ENCODE results near the gene GPX2. TPM values are rescaled to one million over a fixed set of nuclear protein-coding genes. Genes with fewer than 3 reads are reported as not detected.

GPX2 gene
- not detected in 2 replicates for total RNA-seq (2014; rRNA removed; shearing (Covaris generic); ENCODE audit: low replicate concordance)

DNA sequence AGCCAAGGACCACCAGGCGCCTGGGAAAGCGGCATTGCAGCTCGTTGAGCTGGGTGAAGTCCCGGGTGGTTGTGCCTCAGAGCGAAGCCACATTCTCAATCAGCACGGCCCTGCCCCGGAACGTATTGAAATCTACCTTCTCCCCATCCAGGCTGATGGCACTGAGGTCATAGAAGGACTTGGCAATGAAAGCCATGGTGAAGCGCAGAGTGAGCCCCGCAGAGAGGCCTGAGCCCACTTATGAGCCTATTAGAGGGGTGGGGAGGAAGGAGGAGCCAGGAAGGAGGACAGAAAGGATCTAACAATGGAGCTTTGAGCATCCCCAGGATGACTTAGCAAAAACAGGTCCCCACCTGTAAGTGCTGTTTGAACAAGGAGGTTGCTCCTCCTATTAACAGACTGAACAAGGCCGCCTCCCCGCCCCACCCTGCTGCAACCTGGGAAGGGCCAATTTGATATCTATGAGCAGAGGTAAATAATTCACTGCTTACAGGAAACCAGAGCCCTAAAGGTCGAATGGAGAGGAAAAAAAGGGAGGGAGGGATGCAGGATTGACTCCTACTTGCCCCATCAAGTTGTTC, at the start of gene GPX2:
GPX2 (minus strand) TSS at position 215 of the 581 bp plus-strand sequence; CDS start at position 196, 19 bp downstream.
- Histone ChIP-seq H3K4me3 (no peak within 1 kb of the TSS), H3K36me3 (no peaks in the 10 kb centered on the region), H3K9me3 (no peaks in the 10 kb centered on the region), H3K27me3 (no peaks in the 10 kb centered on the region)
- no peak for DNase-seq

DNA sequence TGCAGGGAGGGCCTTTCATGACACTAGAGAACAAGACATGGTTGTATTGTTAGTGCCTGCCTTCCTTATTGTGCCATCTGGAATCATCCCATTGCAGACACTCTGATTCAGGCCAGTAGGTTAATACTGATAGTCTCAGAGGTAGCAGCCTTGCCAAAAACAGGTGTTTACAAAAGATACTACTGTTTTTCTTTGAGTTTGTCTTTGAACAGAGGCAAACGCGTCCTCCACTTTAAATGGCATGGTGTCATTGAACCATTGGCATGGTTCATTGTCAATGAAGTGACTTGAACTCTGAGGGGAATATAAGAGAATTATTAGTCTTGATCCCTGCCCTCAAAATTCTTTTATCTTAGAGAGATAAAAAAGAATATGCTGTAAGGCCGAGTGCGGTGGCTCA, 48.4 kb upstream of the GPX2 start:
- H3K36me3 ChIP-seq, result no peaks in the 10 kb centered on the region
- H3K27me3 ChIP-seq, result no peaks in the 10 kb centered on the region
- H3K9me3 ChIP-seq, result no peaks in the 10 kb centered on the region
- DNase-seq, result no peak
- H3K4me3 ChIP-seq, result no peak overlapping the region

GRCh38 chr14:64990296-64990695, 47.8 kb upstream of the GPX2 start:
- no peak for DNase-seq
- no peak overlapping the region for H3K4me3 ChIP-seq
- H3K36me3 ChIP-seq, result no peaks in the 10 kb centered on the region
- H3K9me3 ChIP-seq, result no peaks in the 10 kb centered on the region
- H3K27me3 ChIP-seq, result no peaks in the 10 kb centered on the region

DNA sequence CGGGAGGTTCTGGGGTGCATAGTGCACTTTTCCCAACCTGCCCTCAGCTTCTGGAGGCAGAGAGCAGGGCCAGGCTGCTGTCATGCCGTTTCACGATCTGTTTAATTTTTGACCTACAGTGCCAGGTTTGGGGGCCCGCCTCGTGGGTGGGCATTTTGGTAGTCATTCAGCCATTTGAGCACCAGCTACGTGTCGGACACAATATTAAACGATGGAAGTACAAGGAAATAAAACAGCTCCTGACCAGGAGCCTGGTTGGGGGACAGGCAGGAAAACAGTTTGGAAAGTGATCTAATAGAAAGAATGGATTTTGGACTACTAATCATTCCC, 44.9 kb upstream of the GPX2 start:
- Histone ChIP-seq H3K9me3 (no peaks in the 10 kb centered on the region), H3K36me3 (no peaks in the 10 kb centered on the region), H3K27me3 (no peaks in the 10 kb centered on the region), H3K4me3 (peak overlapping the region; percentile 88)
- DNase-seq, result no peak

DNA sequence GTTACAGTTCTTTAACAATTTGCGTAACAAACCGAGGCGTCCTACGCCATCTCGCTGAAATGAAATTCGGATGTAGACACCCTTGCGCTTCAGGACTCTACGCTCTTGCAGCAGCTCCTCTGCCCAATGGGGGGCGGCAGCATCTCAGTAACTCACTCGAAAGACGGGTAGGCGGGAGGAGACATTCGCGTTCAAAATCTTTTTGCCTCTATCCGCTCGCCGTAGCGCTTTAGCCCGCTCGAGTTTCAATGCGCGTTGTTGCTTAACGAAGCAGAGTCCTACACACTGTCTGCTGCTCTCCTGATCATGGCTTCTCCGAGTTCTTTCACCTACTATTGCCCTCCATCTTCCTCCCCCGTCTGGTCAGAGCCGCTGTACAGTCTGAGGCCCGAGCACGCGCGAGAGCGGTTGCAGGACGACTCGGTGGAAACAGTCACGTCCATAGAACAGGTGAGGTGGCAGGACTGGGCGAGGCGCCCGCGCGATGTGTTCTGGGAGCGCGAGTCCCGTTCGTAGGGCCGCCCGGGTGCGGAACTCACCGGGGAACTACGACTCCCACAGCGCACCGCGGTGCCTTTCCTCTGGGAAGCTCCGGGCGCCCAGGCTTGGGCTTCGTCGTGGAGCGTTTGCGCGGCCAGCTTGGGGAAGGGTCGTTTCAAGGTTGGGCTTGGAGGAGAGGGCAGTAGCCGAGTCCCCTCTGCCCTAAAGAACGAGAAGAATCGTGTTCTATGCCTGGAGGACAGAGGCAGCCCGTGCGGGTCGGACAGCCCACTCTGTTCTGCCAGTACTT, 44.3 kb upstream of the GPX2 start, which contains the start of gene FNTB:
FNTB (plus strand) TSS at position 248 of the 790 bp plus-strand sequence; CDS start at position 307, 59 bp downstream.
- peak; percentile 94 for DNase-seq
- Histone ChIP-seq H3K4me3 (peak within 1 kb of the TSS; percentile 88), H3K9me3 (no peaks in the 10 kb centered on the region), H3K36me3 (no peaks in the 10 kb centered on the region), H3K27me3 (no peaks in the 10 kb centered on the region)

DNA sequence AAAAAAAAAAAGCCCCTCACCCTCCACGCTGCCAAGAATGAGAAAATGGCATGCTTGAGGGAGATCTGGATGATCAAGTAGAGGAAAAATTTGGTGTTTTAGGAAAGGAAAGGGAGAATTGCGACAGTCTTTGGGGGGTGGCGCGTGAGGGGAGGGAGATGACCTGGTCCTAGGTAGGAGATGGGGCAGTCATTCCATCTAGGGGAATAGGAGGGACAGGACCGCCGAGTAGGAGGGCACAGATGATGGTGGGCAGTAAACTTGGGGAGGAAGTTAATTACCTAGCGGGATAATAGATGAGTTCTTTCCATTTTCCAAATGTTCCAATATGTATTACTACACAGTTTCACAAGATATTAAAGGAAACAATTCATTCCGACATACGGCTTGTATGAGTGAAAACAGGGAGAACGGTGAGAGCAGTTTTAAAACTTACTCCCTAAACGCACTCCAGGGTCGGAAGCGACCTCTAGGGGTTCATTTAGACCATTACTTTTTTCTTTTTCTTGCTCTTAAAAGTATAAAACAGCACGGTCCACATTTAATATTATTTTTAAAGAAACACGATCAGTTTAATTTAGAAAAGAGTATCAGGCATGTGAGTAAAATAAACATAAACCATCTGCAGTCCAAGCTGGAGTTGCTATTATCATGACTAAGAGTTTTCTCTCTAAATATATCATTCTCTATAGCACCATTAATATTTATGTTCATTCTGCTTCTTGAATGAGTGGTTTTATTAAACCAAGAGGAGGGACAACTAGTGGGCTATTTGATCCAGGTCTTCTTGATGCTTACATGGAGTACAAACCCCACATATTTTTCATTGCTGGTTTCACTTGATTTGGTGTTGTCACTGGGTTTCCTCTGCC, 41.1 kb upstream of the GPX2 start:
- H3K27me3 ChIP-seq, result no peaks in the 10 kb centered on the region
- H3K36me3 ChIP-seq, result no peaks in the 10 kb centered on the region
- H3K9me3 ChIP-seq, result no peaks in the 10 kb centered on the region
- no peak overlapping the region for H3K4me3 ChIP-seq
- no peak for DNase-seq

GRCh38 chr14:64979336-64980074, 37.0 kb upstream of the GPX2 start:
- Histone ChIP-seq H3K27me3 (no peaks in the 10 kb centered on the region), H3K9me3 (no peaks in the 10 kb centered on the region), H3K36me3 (no peaks in the 10 kb centered on the region), H3K4me3 (no peak overlapping the region)
- DNase-seq, result no peak

DNA sequence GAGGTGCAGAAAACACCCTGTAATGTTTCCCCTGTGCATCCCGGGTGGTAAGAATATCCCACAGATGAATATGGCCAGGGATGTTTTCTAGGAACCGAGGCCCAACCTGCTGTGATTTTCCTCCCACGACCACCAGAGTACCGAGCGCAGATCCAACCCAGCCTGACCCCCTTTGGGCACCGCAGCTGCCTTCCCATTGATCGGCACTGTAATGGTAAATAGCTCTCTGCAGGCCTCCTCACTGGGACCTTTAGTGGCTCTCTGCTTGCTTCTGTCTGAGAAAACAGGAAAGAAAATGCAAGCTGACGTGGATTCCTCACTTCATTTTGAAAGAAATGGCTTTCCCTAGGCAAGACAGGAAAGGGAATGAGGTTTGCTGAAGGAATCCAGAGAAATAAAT, 32.0 kb upstream of the GPX2 start:
- no peak for DNase-seq
- no peak overlapping the region for H3K4me3 ChIP-seq
- H3K9me3 ChIP-seq, result no peaks in the 10 kb centered on the region
- no peaks in the 10 kb centered on the region for H3K27me3 ChIP-seq
- no peaks in the 10 kb centered on the region for H3K36me3 ChIP-seq

DNA sequence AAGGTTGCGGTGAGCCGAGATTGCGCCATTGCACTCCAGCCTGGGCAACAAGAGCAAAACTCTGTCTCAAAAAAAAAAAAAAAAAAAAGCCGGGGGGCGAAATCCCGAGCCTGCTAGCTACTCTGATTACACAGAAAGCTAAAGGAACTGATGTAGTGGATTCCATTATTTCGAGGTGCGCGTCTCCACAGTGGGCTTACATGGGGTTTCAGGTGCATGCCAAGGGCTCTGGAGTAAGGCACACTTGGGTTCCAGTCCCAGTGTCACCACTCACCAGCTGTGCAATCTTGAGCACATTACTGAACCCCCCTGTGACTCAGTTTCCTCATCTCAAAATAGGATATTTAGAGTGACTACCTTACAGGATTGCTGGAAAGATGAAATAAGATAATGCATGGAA, 31.3 kb upstream of the GPX2 start:
- Histone ChIP-seq H3K9me3 (no peaks in the 10 kb centered on the region), H3K36me3 (no peaks in the 10 kb centered on the region), H3K27me3 (no peaks in the 10 kb centered on the region), H3K4me3 (no peak overlapping the region)
- DNase-seq, result no peak

- DNase-seq, result no peak
- H3K36me3 ChIP-seq, result no peaks in the 10 kb centered on the region
- H3K4me3 ChIP-seq, result no peak overlapping the region
- no peaks in the 10 kb centered on the region for H3K27me3 ChIP-seq
- no peaks in the 10 kb centered on the region for H3K9me3 ChIP-seq
Observed at GRCh38 chr14:64973026-64973442, 30.5 kb upstream of the GPX2 start.

DNA sequence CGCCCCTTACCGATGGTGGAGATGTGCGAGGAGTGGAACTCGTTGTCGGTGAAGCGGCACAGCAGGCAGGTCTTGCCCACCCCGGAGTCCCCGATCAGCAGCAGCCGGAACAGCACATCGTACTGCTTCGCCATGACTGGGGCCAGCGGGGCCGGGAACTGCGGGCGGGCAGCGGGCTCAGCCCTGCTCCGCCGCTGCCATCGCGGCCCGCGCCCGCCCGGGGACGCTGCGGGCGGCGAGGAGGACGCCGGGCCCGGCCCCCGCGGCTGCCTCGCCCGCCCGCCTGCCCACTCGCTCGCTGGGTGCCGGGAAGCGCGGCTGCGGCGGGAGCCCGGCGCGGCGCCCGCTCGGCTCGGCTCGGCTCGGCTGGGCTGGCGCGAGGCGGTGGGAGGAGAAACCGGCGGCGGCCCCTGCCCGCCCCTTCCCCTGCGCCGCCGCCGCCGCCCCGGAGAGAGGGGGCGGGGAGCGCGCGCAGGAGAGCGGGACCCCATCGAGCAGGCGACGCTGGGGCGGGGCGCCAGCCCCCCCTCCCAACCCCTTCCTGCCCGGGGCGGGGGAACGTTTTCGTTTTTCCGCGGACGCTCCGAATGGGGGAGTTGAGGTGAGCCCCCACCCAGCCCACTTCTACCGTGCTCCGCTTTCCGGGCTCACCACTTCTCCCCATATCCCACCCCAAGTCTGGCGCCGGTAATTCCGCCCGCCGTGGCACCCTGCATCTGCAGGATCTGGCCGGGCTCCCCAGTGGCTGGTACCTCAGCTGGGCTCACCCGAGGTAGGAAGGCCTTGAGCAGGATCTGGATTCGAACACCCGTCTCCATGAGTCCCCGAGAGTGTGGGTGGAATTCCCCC, 29.6 kb upstream of the GPX2 start, which contains the start of gene RAB15:
RAB15 (minus strand) TSS at position 394 of the 849 bp plus-strand sequence; CDS start at position 134, 260 bp downstream.
- peak; percentile 20 for DNase-seq
- H3K36me3 ChIP-seq, result no peaks in the 10 kb centered on the region
- no peaks in the 10 kb centered on the region for H3K27me3 ChIP-seq
- H3K4me3 ChIP-seq, result peak within 1 kb of the TSS; percentile 47
- H3K9me3 ChIP-seq, result no peaks in the 10 kb centered on the region

DNA sequence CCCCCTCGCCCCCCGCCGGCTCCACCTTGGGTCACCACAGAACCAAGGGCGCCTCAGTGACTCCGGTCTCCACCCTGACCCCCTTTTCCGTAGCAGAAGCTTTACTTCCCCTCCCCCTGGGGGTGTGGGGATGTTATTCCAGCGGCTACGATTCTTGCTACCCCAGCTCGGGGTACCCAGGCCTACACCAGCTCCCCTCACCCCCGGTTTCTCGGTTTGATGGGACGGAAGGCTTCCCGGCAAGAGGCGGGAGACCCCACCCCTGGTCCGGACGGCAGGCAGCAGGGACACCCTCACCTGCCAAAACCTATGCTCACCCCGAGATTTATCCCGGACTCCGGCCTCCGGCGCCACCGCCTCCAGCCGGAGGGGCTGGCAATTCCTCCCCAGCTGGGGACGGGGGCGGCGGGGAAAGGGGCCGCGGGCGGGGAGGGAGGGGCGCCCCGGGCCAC, 29.0 kb upstream of the GPX2 start:
- Histone ChIP-seq H3K4me3 (peak overlapping the region; percentile 32), H3K9me3 (no peaks in the 10 kb centered on the region), H3K27me3 (no peaks in the 10 kb centered on the region), H3K36me3 (no peaks in the 10 kb centered on the region)
- no peak for DNase-seq

DNA sequence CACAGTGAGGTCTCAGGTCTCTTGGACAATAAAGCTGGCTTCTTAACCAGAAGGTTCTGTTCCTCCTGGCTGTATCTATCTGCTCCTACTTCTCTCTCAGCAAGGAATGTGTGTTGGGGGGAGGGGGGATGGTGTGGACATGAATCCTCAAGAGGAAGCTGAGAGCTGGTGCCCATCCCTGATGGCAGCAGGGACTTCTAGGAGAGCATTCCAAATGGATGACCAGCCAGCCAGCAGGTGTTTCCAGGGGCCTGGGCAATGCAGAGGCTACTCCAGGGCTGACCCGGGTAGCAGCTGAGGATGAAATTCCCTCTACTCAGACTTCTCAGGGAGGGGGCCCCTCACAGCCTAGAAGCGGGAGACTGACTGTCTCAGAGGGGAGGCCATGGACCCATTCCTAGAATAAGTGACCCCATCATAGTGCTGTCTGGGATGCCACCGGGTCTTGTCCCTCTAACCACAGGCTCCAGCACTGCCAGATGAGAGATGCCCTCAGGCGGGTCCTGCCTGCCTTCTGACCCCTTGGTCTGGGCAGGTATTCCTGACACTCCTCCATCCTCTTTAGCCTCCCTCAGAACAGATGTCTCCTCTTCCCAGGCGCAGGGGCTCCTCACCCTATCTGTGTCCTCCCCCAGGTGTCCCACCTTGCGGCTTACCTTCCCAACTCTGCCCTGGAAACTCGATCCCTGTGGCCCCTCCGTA, 28.4 kb upstream of the GPX2 start:
- Histone ChIP-seq H3K9me3 (no peaks in the 10 kb centered on the region), H3K27me3 (no peaks in the 10 kb centered on the region), H3K36me3 (no peaks in the 10 kb centered on the region), H3K4me3 (no peak overlapping the region)
- no peak for DNase-seq

- no peak for DNase-seq
- no peaks in the 10 kb centered on the region for H3K36me3 ChIP-seq
- H3K4me3 ChIP-seq, result no peak overlapping the region
- H3K27me3 ChIP-seq, result no peaks in the 10 kb centered on the region
- no peaks in the 10 kb centered on the region for H3K9me3 ChIP-seq
Observed at GRCh38 chr14:64970041-64970440, 27.5 kb upstream of the GPX2 start.

- Histone ChIP-seq H3K27me3 (no peaks in the 10 kb centered on the region), H3K9me3 (no peaks in the 10 kb centered on the region), H3K4me3 (no peak overlapping the region), H3K36me3 (no peaks in the 10 kb centered on the region)
- DNase-seq, result no peak
Observed at GRCh38 chr14:64968651-64969050, 26.1 kb upstream of the GPX2 start.
